Upper lobe of left lung (tissue), 4 donors: ENCODE measurements around the gene NDEL1.

Experiments
- CTCF ChIP-seq, 6 experiments: fragments of 450-650 bp in 4 of 6; fragments of 200-600 bp in 2 of 6; sonication (generic) in 2 of 6; IDR thresholded peaks; one replicate each; pipeline ENCODE4 v1.5.1; 2016 to 2019; ENCODE audit warnings: antibody characterized with exemption in 6 of 6
- EP300 ChIP-seq, 4 donors: sonication (generic); formaldehyde crosslinking; IDR thresholded peaks; one replicate each; pipeline ENCODE4 v1.5.1; 2017; ENCODE audit warnings: antibody characterized with exemption in 4 of 4, control low read depth in 2 of 4
- POLR2A ChIP-seq, 4 donors: fragments of 450-650 bp; IDR thresholded peaks; one replicate each; pipeline ENCODE4 v1.5.1; 2016 to 2017; ENCODE audit warnings: antibody characterized with exemption in 4 of 4, mild to moderate bottlenecking in 2 of 4
- POLR2AphosphoS5 ChIP-seq, 2 donors: sonication (generic); formaldehyde crosslinking; IDR thresholded peaks; one replicate each; pipeline ENCODE4 v1.5.1; 2017; ENCODE audit warnings: antibody characterized with exemption in 2 of 2

- TF ChIP-seq CTCF (IDR thresholded peaks at IDR 0.05) (no peak), POLR2AphosphoS5 (IDR thresholded peaks at IDR 0.05) (no peak), EP300 (IDR thresholded peaks at IDR 0.05) (no peak), POLR2A (IDR thresholded peaks at IDR 0.05) (no peak)
Measured at GRCh38 chr17:8426802-8427201, 8.9 kb upstream of the NDEL1 start.
